ENCODE results near the gene AEBP2. TPM values are rescaled to one million over a fixed set of nuclear protein-coding genes. Genes with fewer than 3 reads are reported as not detected.
"Not testable (repeated sequence)": the region's sequence is repeated elsewhere in the genome, so short reads cannot be mapped to it uniquely, and the experiment has no call there.

The AEBP2 gene
- total RNA-seq (10 to 100 TPM; 50.0 to 52.7 TPM), total RNA-seq (51.1 to 71.7 reads per million in 2 donors)

- Mint-ChIP-seq H3K4me1 (peaks cover 24% of the 10 kb centered on the region), H3K4me3 (peak within 1 kb of the TSS; percentile 99), H3K27me3 (no peaks in the 10 kb centered on the region), H3K27ac (peak within 1 kb of the TSS; percentile 97), H3K36me3 (ENCODE audit: low read depth) (no peaks in the 10 kb centered on the region)
- DNase-seq (peak; percentile 91 to 93 (median 92)), ATAC-seq (peak; percentile 92)
- H3K9me3 ChIP-seq (ENCODE audit: control insufficient read depth, low read length, poor library complexity, severe bottlenecking) = no peaks in the 10 kb centered on the region
These were observed at the start of gene AEBP2 for GRCh38 chr12:19439059-19440018. Gene AEBP2 (plus strand): TSS chr12:19439492. CDS start chr12:19439700, 208 bp downstream.

GRCh38 chr12:19390051-19390598 lies 49.2 kb upstream of the AEBP2 start:
- Mint-ChIP-seq H3K4me3 (no peak overlapping the region), H3K36me3 (ENCODE audit: low read depth) (no peaks in the 10 kb centered on the region), H3K4me1 (no peaks in the 10 kb centered on the region), H3K27ac (no peak overlapping the region), H3K27me3 (peaks cover 4% of the 10 kb centered on the region)
- no peak for ATAC-seq
- DNase-seq = no peak
- H3K9me3 ChIP-seq (ENCODE audit: control insufficient read depth, low read length, poor library complexity, severe bottlenecking) = no peaks in the 10 kb centered on the region

GRCh38 chr12:19392644-19393043 lies 46.6 kb upstream of the AEBP2 start:
- ATAC-seq; H3K4me1 Mint-ChIP-seq; DNase-seq; H3K9me3 ChIP-seq (ENCODE audit: control insufficient read depth, low read length, poor library complexity, severe bottlenecking); H3K36me3 Mint-ChIP-seq (ENCODE audit: low read depth); H3K4me3 Mint-ChIP-seq; H3K27me3 Mint-ChIP-seq; H3K27ac Mint-ChIP-seq: not testable (repeated sequence)

- no peak overlapping the region for H3K4me3 Mint-ChIP-seq
- DNase-seq (no peak), ATAC-seq (no peak)
- H3K9me3 ChIP-seq (ENCODE audit: control insufficient read depth, low read length, poor library complexity, severe bottlenecking) = no peaks in the 10 kb centered on the region
- H3K36me3 Mint-ChIP-seq (ENCODE audit: low read depth) = no peaks in the 10 kb centered on the region
- H3K27me3 Mint-ChIP-seq = peaks cover 4% of the 10 kb centered on the region
- H3K4me1 Mint-ChIP-seq = no peaks in the 10 kb centered on the region
- no peak overlapping the region for H3K27ac Mint-ChIP-seq
These were observed 44.9 kb upstream of the AEBP2 start for GRCh38 chr12:19394385-19394784.

- no peaks in the 10 kb centered on the region for H3K9me3 ChIP-seq (ENCODE audit: control insufficient read depth, low read length, poor library complexity, severe bottlenecking)
- DNase-seq (no peak), ATAC-seq (no peak)
- Mint-ChIP-seq H3K4me3 (no peak overlapping the region), H3K4me1 (no peaks in the 10 kb centered on the region), H3K27me3 (no peaks in the 10 kb centered on the region), H3K36me3 (ENCODE audit: low read depth) (no peaks in the 10 kb centered on the region), H3K27ac (no peak overlapping the region)
These were observed 41.8 kb upstream of the AEBP2 start for GRCh38 chr12:19397534-19397933.

GRCh38 chr12:19398376-19399363 lies 40.6 kb upstream of the AEBP2 start:
- no peaks in the 10 kb centered on the region for H3K9me3 ChIP-seq (ENCODE audit: control insufficient read depth, low read length, poor library complexity, severe bottlenecking)
- ATAC-seq = no peak
- no peak overlapping the region for H3K4me3 Mint-ChIP-seq
- no peaks in the 10 kb centered on the region for H3K27me3 Mint-ChIP-seq
- H3K4me1 Mint-ChIP-seq = no peaks in the 10 kb centered on the region
- H3K27ac Mint-ChIP-seq = no peak overlapping the region
- no peaks in the 10 kb centered on the region for H3K36me3 Mint-ChIP-seq (ENCODE audit: low read depth)
- no peak for DNase-seq

- not testable (repeated sequence) for DNase-seq, ATAC-seq, H3K4me1 Mint-ChIP-seq
These were observed 38.5 kb upstream of the AEBP2 start for GRCh38 chr12:19400649-19401285.

GRCh38 chr12:19402211-19402610 lies 37.1 kb upstream of the AEBP2 start:
- no peak overlapping the region for H3K4me3 Mint-ChIP-seq
- H3K27me3 Mint-ChIP-seq = no peaks in the 10 kb centered on the region
- H3K36me3 Mint-ChIP-seq (ENCODE audit: low read depth) = no peaks in the 10 kb centered on the region
- H3K9me3 ChIP-seq (ENCODE audit: control insufficient read depth, low read length, poor library complexity, severe bottlenecking) = no peaks in the 10 kb centered on the region
- no peaks in the 10 kb centered on the region for H3K4me1 Mint-ChIP-seq
- no peak overlapping the region for H3K27ac Mint-ChIP-seq
- no peak for DNase-seq
- no peak for ATAC-seq

More at GRCh38 chr12:19400649-19401285, 38.5 kb upstream of the AEBP2 start:
- H3K4me3 Mint-ChIP-seq; H3K27me3 Mint-ChIP-seq; H3K9me3 ChIP-seq (ENCODE audit: control insufficient read depth, low read length, poor library complexity, severe bottlenecking); H3K36me3 Mint-ChIP-seq (ENCODE audit: low read depth); H3K27ac Mint-ChIP-seq: not testable (repeated sequence)

- no peaks in the 10 kb centered on the region for H3K9me3 ChIP-seq (ENCODE audit: control insufficient read depth, low read length, poor library complexity, severe bottlenecking)
- Mint-ChIP-seq H3K27ac (no peak overlapping the region), H3K4me1 (no peaks in the 10 kb centered on the region), H3K27me3 (no peaks in the 10 kb centered on the region), H3K36me3 (ENCODE audit: low read depth) (no peaks in the 10 kb centered on the region), H3K4me3 (no peak overlapping the region)
- no peak for ATAC-seq
- DNase-seq = no peak
These were observed 36.4 kb upstream of the AEBP2 start for GRCh38 chr12:19402743-19403431.

GRCh38 chr12:19404242-19404880 lies 34.9 kb upstream of the AEBP2 start:
- H3K36me3 Mint-ChIP-seq (ENCODE audit: low read depth) = no peaks in the 10 kb centered on the region
- no peak overlapping the region for H3K27ac Mint-ChIP-seq
- peak; percentile 37 for ATAC-seq
- DNase-seq = no peak
- no peaks in the 10 kb centered on the region for H3K4me1 Mint-ChIP-seq
- H3K4me3 Mint-ChIP-seq = no peak overlapping the region
- H3K27me3 Mint-ChIP-seq = no peaks in the 10 kb centered on the region
- no peaks in the 10 kb centered on the region for H3K9me3 ChIP-seq (ENCODE audit: control insufficient read depth, low read length, poor library complexity, severe bottlenecking)

GRCh38 chr12:19409376-19409775 lies 29.9 kb upstream of the AEBP2 start:
- DNase-seq (no peak), ATAC-seq (no peak)
- Mint-ChIP-seq H3K4me3 (no peak overlapping the region), H3K27ac (no peak overlapping the region), H3K27me3 (peaks cover 10% of the 10 kb centered on the region), H3K4me1 (no peaks in the 10 kb centered on the region), H3K36me3 (ENCODE audit: low read depth) (no peaks in the 10 kb centered on the region)
- no peaks in the 10 kb centered on the region for H3K9me3 ChIP-seq (ENCODE audit: control insufficient read depth, low read length, poor library complexity, severe bottlenecking)

GRCh38 chr12:19410211-19410610 lies 29.1 kb upstream of the AEBP2 start:
- Mint-ChIP-seq H3K36me3 (ENCODE audit: low read depth) (no peaks in the 10 kb centered on the region), H3K27ac (no peak overlapping the region), H3K27me3 (peaks cover 10% of the 10 kb centered on the region), H3K4me3 (no peak overlapping the region), H3K4me1 (no peaks in the 10 kb centered on the region)
- no peak for DNase-seq
- ATAC-seq = no peak
- no peaks in the 10 kb centered on the region for H3K9me3 ChIP-seq (ENCODE audit: control insufficient read depth, low read length, poor library complexity, severe bottlenecking)
